NCI-H1092 treated with DMSO at 0.1 percent for 48 hours (cell line): ENCODE measurements around the gene AHCYL2.
A peak's percentile ranks its signal among the peaks of the same experiment; 100 is the strongest.

Experiments used
- DNase-seq: peaks from one replicate; lab custom pipeline; 2025; lab: John Stamatoyannopoulos, UW

The AHCYL2 gene

GRCh38 chr7:129224251-129225205 lies at the start of gene AHCYL2:
TSS of gene AHCYL2 (plus strand) at chr7:129225030.
- DNase-seq = peak; percentile 98

GRCh38 chr7:129176916-129177710 lies 47.7 kb upstream of the AHCYL2 start:
- peak; percentile 20 for DNase-seq

GRCh38 chr7:129184981-129185670 lies 39.7 kb upstream of the AHCYL2 start:
- no peak for DNase-seq

GRCh38 chr7:129186749-129187260 lies 38.0 kb upstream of the AHCYL2 start:
- no peak for DNase-seq

GRCh38 chr7:129187681-129188371 lies 37.0 kb upstream of the AHCYL2 start:
- DNase-seq = no peak

- no peak for DNase-seq
These were observed 36.4 kb upstream of the AHCYL2 start, which contains the start of gene SMO for GRCh38 chr7:129188372-129188891. TSS of gene SMO (plus strand) at chr7:129188633. CDS start at chr7:129189152, 519 bp downstream.

GRCh38 chr7:129188892-129189660 lies 35.8 kb upstream of the AHCYL2 start:
- no peak for DNase-seq

GRCh38 chr7:129189661-129190310 lies 35.0 kb upstream of the AHCYL2 start:
- no peak for DNase-seq

GRCh38 chr7:129191272-129191671 lies 33.6 kb upstream of the AHCYL2 start:
- no peak for DNase-seq

- DNase-seq = no peak
These were observed 30.9 kb upstream of the AHCYL2 start for GRCh38 chr7:129193892-129194291.

GRCh38 chr7:129197771-129198170 lies 27.1 kb upstream of the AHCYL2 start:
- DNase-seq = no peak

- DNase-seq = no peak
These were observed 25.4 kb upstream of the AHCYL2 start for GRCh38 chr7:129199406-129199805.

GRCh38 chr7:129202058-129202777 lies 22.6 kb upstream of the AHCYL2 start:
- DNase-seq = no peak

- DNase-seq = no peak
These were observed 21.6 kb upstream of the AHCYL2 start for GRCh38 chr7:129203050-129203741.

- DNase-seq = no peak
These were observed 19.6 kb upstream of the AHCYL2 start for GRCh38 chr7:129205126-129205818.

GRCh38 chr7:129205987-129206785 lies 18.6 kb upstream of the AHCYL2 start:
- no peak for DNase-seq

- no peak for DNase-seq
These were observed 16.2 kb upstream of the AHCYL2 start for GRCh38 chr7:129208667-129209066.
